Neural cell (in vitro differentiated cells): ENCODE measurements around the gene TSPAN4.

Source experiments
- CTCF ChIP-seq: fragments of 450-650 bp; IDR thresholded peaks from 2 replicates; pipeline ENCODE4 v1.5.1; 2014; ENCODE audit warnings: antibody characterized with exemption, mild to moderate bottlenecking, moderate library complexity; ENCODE audit not compliant: poor library complexity, severe bottlenecking
- EZH2 ChIP-seq: fragments of 200-600, 300-800 bp; shearing (Covaris generic), sonication (generic); IDR thresholded peaks from 2 replicates; pipeline ENCODE4 v1.6.1; 2014; ENCODE audit warnings: antibody characterized with exemption, low read length, borderline replicate concordance, mild to moderate bottlenecking; ENCODE audit not compliant: insufficient read depth, poor library complexity, severe bottlenecking
- POLR2AphosphoS5 ChIP-seq: IDR thresholded peaks from 2 replicates; pipeline ENCODE4 v1.6.1; 2012
- REST ChIP-seq: IDR thresholded peaks from 2 replicates; pipeline ENCODE4 v1.6.1; 2012; ENCODE audit warnings: borderline replicate concordance

GRCh38 chr11:863023-863909, 20.6 kb downstream of the TSPAN4 start:
- TF ChIP-seq CTCF, result no peak
- no peak for TF ChIP-seq EZH2
- TF ChIP-seq POLR2AphosphoS5, result no peak
- no peak for TF ChIP-seq REST
